Fibroblast of skin of right biceps (primary cell): ENCODE measurements around the gene SVIL.

Source experiments
- DNase-seq: peaks from one replicate; pipeline ENCODE4 v3.0.0-alpha.2; 2013

The SVIL gene

GRCh38 chr10:29634764-29635625 lies at the start of gene SVIL:
Gene SVIL (minus strand): TSS chr10:29634971. CDS start chr10:29555058, 79,913 bp downstream.
- DNase-seq: peak; percentile 51

GRCh38 chr10:29681676-29682448 lies 47.1 kb upstream of the SVIL start:
- DNase-seq: no peak

GRCh38 chr10:29680091-29680490 lies 45.3 kb upstream of the SVIL start:
- DNase-seq: no peak

- DNase-seq: no peak
Measured at GRCh38 chr10:29676732-29677131, 42.0 kb upstream of the SVIL start.

GRCh38 chr10:29675984-29676383 lies 41.2 kb upstream of the SVIL start:
- DNase-seq: no peak

GRCh38 chr10:29671968-29672367 lies 37.2 kb upstream of the SVIL start:
- DNase-seq: no peak

- DNase-seq: no peak
Measured at GRCh38 chr10:29671228-29671780, 36.5 kb upstream of the SVIL start.

GRCh38 chr10:29670761-29671160 lies 36.0 kb upstream of the SVIL start:
- no peak for DNase-seq

GRCh38 chr10:29669149-29669548 lies 34.4 kb upstream of the SVIL start:
- DNase-seq: no peak

GRCh38 chr10:29668628-29669027 lies 33.9 kb upstream of the SVIL start:
- DNase-seq: peak; percentile 51

GRCh38 chr10:29667191-29667590 lies 32.4 kb upstream of the SVIL start:
- no peak for DNase-seq

GRCh38 chr10:29666201-29666600 lies 31.4 kb upstream of the SVIL start:
- DNase-seq: no peak

GRCh38 chr10:29663718-29664117 lies 28.9 kb upstream of the SVIL start:
- no peak for DNase-seq

GRCh38 chr10:29658984-29659965 lies 24.5 kb upstream of the SVIL start:
- DNase-seq: peak; percentile 100

- DNase-seq: peak; percentile 21
Measured at GRCh38 chr10:29657719-29658274, 23.0 kb upstream of the SVIL start.

- no peak for DNase-seq
Measured at GRCh38 chr10:29656451-29656992, 21.8 kb upstream of the SVIL start.

- no peak for DNase-seq
Measured at GRCh38 chr10:29652192-29652591, 17.4 kb upstream of the SVIL start.

- peak; percentile 19 for DNase-seq
Measured at GRCh38 chr10:29651767-29652166, 17.0 kb upstream of the SVIL start.

- no peak for DNase-seq
Measured at GRCh38 chr10:29650552-29650944, 15.8 kb upstream of the SVIL start.

- DNase-seq: peak; percentile 74
Measured at GRCh38 chr10:29649561-29650551, 15.1 kb upstream of the SVIL start.

- DNase-seq: peak; percentile 38
Measured at GRCh38 chr10:29648983-29649268, 14.2 kb upstream of the SVIL start.
